Posterior vena cava (tissue), 2 donors: ENCODE measurements around the gene NAV3. TPM values are rescaled to one million over a fixed set of nuclear protein-coding genes. Genes with fewer than 3 reads are reported as not detected.
A peak's percentile ranks its signal among the peaks of the same experiment; 100 is the strongest.

Source experiments
- DNase-seq: peaks from one replicate; pipeline ENCODE4 v3.0.0-alpha.2; 2020; ENCODE audit warnings: low spot score
- intact Hi-C, 2 donors: fragments of 100-400 bp; cut with DNase I; formaldehyde crosslinking; loops; one replicate each; pipeline versions ENCODE4 v1.14.1 to v1.14.2; 2022 to 2023
- total RNA-seq, 2 donors: library from RNA; stranded (reverse); fragmentation: NEBNext Ultra II Directional; extraction: Animal tissue kit (Norgen Biotek cat#: 25700); gene quantifications; one replicate each; pipeline ENCODE4 v1.2.1, GENCODE V29; 2021
- donor health status: DM: yes; HTN: yes; CAD: no.
- donor health status: DM: yes; HTN: yes; CAD: no.

NAV3 gene
- total RNA-seq, 2 donors from 2014 or later: 13.6 to 17.4 TPM

- DNase-seq: no peak
- intact Hi-C loops: no loop called here
These were observed 87.4 kb downstream of the NAV3 start for GRCh38 chr12:77918046-77918445.

GRCh38 chr12:77919450-77919849 is 88.8 kb downstream of the NAV3 start:
- intact Hi-C loops: no loop called here
- no peak for DNase-seq

- no peak for DNase-seq
- intact Hi-C loops: loop anchor here in 1 of 2 donors (5.0 kb wide), 1 partner anchor 192 kb away; no protein-coding TSS in a partner anchor
These were observed 93.2 kb downstream of the NAV3 start for GRCh38 chr12:77923882-77924281.

- DNase-seq: no peak
- intact Hi-C loops: loop anchor here (5.0 kb wide), 2 partner anchors 192 to 202 kb away; no protein-coding TSS in a partner anchor
These were observed 94.0 kb downstream of the NAV3 start for GRCh38 chr12:77924703-77925102.

GRCh38 chr12:77925536-77926108 is 94.9 kb downstream of the NAV3 start:
- DNase-seq: peak; percentile 83

GRCh38 chr12:77928078-77928477 is 97.4 kb downstream of the NAV3 start:
- peak; percentile 46 for DNase-seq
- intact Hi-C loops: loop anchor here in 1 of 2 donors (5.0 kb wide), 1 partner anchor 206 kb away; no protein-coding TSS in a partner anchor

More at GRCh38 chr12:77925536-77926108, 94.9 kb downstream of the NAV3 start:
- intact Hi-C loops: loop anchor here in 1 of 2 donors (5.0 kb wide), 1 partner anchor 203 kb away; no protein-coding TSS in a partner anchor

- DNase-seq: no peak
- intact Hi-C loops: no loop called here
These were observed 101.5 kb downstream of the NAV3 start for GRCh38 chr12:77932216-77932615.

GRCh38 chr12:77938301-77938700 is 107.6 kb downstream of the NAV3 start:
- no peak for DNase-seq
- intact Hi-C loops: no loop called here

- no peak for DNase-seq
- intact Hi-C loops: no loop called here
These were observed 109.3 kb downstream of the NAV3 start for GRCh38 chr12:77940011-77940423.

GRCh38 chr12:77940567-77940966 is 109.9 kb downstream of the NAV3 start:
- no peak for DNase-seq
- intact Hi-C loops: no loop called here

GRCh38 chr12:77941401-77941800 is 110.7 kb downstream of the NAV3 start:
- intact Hi-C loops: no loop called here
- DNase-seq: no peak

GRCh38 chr12:77943466-77943865 is 112.8 kb downstream of the NAV3 start:
- no peak for DNase-seq
- intact Hi-C loops: no loop called here

- no peak for DNase-seq
These were observed 115.9 kb downstream of the NAV3 start for GRCh38 chr12:77946541-77947061.

GRCh38 chr12:77947330-77947729 is 116.6 kb downstream of the NAV3 start:
- no peak for DNase-seq
- intact Hi-C loops: no loop called here

More at GRCh38 chr12:77946541-77947061, 115.9 kb downstream of the NAV3 start:
- intact Hi-C loops: no loop called here

- intact Hi-C loops: no loop called here
- DNase-seq: no peak
These were observed 117.1 kb downstream of the NAV3 start for GRCh38 chr12:77947746-77948145.

- intact Hi-C loops: loop anchor here in 1 of 2 donors (5.0 kb wide), 1 partner anchor 533 kb away; no protein-coding TSS in a partner anchor
- DNase-seq: no peak
These were observed 119.2 kb downstream of the NAV3 start for GRCh38 chr12:77949943-77950342.

GRCh38 chr12:77953528-77954205 is 123.0 kb downstream of the NAV3 start:
- intact Hi-C loops: loop anchor here in 1 of 2 donors (5.0 kb wide), 1 partner anchor 536 kb away; no protein-coding TSS in a partner anchor
- no peak for DNase-seq

- intact Hi-C loops: loop anchor here in 1 of 2 donors (5.0 kb wide), 1 partner anchor 537 kb away; no protein-coding TSS in a partner anchor
These were observed 123.5 kb downstream of the NAV3 start for GRCh38 chr12:77954206-77954555.

GRCh38 chr12:77957062-77957461 is 126.4 kb downstream of the NAV3 start:
- no peak for DNase-seq
- intact Hi-C loops: no loop called here

More at GRCh38 chr12:77954206-77954555, 123.5 kb downstream of the NAV3 start:
- DNase-seq: no peak

GRCh38 chr12:77963576-77964178 is 133.0 kb downstream of the NAV3 start:
- no peak for DNase-seq
- intact Hi-C loops: no loop called here
